A549 (cell line): ENCODE data around the gene CRACDL. TPM values are rescaled to one million over a fixed set of nuclear protein-coding genes. Genes with fewer than 3 reads are reported as not detected.

Source experiments
- ATAC-seq, 2 experiments: fragments of 200-7000 bp in 1 of 2; fragments of >200 bp in 1 of 2; cut with Nextera tagmentation in 1 of 2; cut with Tn5 transposase in 1 of 2; 3 replicates each; pipeline versions ENCODE4 v1.8.0 to v1.9.1; 2018 to 2020; ENCODE audit warnings: mild to moderate bottlenecking in 1 of 2, moderate library complexity in 1 of 2
- CTCF ChIA-PET: fragments of 300-600 bp; sonication (Branson Sonifier 250); formaldehyde crosslinking; extraction: SDS; loops from one replicate; lab custom pipeline; 2021; ENCODE audit warnings: antibody characterized with exemption, inconsistent platforms; lab: Yijun Ruan, JAX
- POLR2A ChIA-PET: fragments of 350-600 bp; formaldehyde crosslinking; extraction: SDS; loops from one replicate; lab custom pipeline; 2021; ENCODE audit warnings: antibody characterized with exemption, inconsistent platforms; lab: Yijun Ruan, JAX
- DNase-seq, 2 experiments: peaks; one replicate each; pipeline versions ENCODE4 v3.0.0 to v3.0.0-alpha.2; 2011 to 2016; ENCODE audit warnings: low read depth in 1 of 2, low spot score in 1 of 2
- FAIRE-seq: peaks from 2 replicates; lab custom pipeline; 2011; peaks lifted over from hg19 to GRCh38; lab: Jason Lieb, UNC
- H3K27ac ChIP-seq, 2 experiments: fragments of >200 bp; sonication (Bioruptor Twin); formaldehyde crosslinking; 3 replicates each; pipeline ENCODE4 v1.5.1; 2016 to 2017
- H3K4me1 ChIP-seq: fragments of >200 bp; sonication (Bioruptor Twin); formaldehyde crosslinking; 3 replicates; pipeline ENCODE4 v1.6.1; 2016
- H3K4me2 ChIP-seq: fragments of >200 bp; sonication (Bioruptor Twin); formaldehyde crosslinking; 3 replicates; pipeline ENCODE4 v1.6.1; 2016
- H3K4me3 ChIP-seq: fragments of >200 bp; sonication (Bioruptor Twin); formaldehyde crosslinking; 3 replicates; pipeline ENCODE4 v1.5.1; 2016
- H3K9me3 ChIP-seq: fragments of >200 bp; sonication (Bioruptor Twin); formaldehyde crosslinking; 3 replicates; pipeline ENCODE4 v1.6.1; 2016
- BHLHE40 ChIP-seq: IDR thresholded peaks from 2 replicates; pipeline ENCODE4 v1.6.1; 2012; ENCODE audit warnings: low read depth, low read length, inconsistent platforms
- CBX8 ChIP-seq: fragments of 200-600 bp; sonication (generic); IDR thresholded peaks from 2 replicates; pipeline ENCODE4 v1.6.1; 2016
- CHD4 ChIP-seq: fragments of 200-600 bp; sonication (generic); IDR thresholded peaks from 2 replicates; pipeline ENCODE4 v1.6.1; 2016; ENCODE audit warnings: antibody characterized with exemption, mild to moderate bottlenecking, borderline replicate concordance
- EHF ChIP-seq: fragments of 250-450 bp; sonication (Bioruptor Pico); IDR thresholded peaks from 2 replicates; pipeline ENCODE4 v1.5.0; 2020; ENCODE audit warnings: mild to moderate bottlenecking
- EHMT2 ChIP-seq: fragments of 200-600 bp; sonication (generic); IDR thresholded peaks from 2 replicates; pipeline ENCODE4 v1.6.1; 2016; ENCODE audit warnings: antibody characterized with exemption, low read depth, mild to moderate bottlenecking, moderate library complexity
- FOSB ChIP-seq: fragments of 250-450 bp; sonication (Bioruptor Pico); IDR thresholded peaks from 2 replicates; pipeline ENCODE4 v1.5.0; 2020; ENCODE audit warnings: mild to moderate bottlenecking, moderate library complexity
- FOSL2 ChIP-seq, 2 experiments: fragments of 450-650 bp in 1 of 2; fragments of >200 bp in 1 of 2; sonication (Bioruptor Twin) in 1 of 2; formaldehyde crosslinking; IDR thresholded peaks; 2 replicates each; pipeline versions ENCODE4 v1.5.0 to v1.6.1; 2016 to 2020; ENCODE audit warnings: mild to moderate bottlenecking in 1 of 2, moderate library complexity in 1 of 2
- HDAC2 ChIP-seq: fragments of 200-600 bp; sonication (generic); IDR thresholded peaks from 2 replicates; pipeline ENCODE4 v1.6.1; 2016
- HOXB13 ChIP-seq: fragments of 250-450 bp; sonication (Bioruptor Pico); IDR thresholded peaks from 2 replicates; pipeline ENCODE4 v1.5.0; 2020; ENCODE audit warnings: low read depth, mild to moderate bottlenecking, moderate library complexity
- HOXB5 ChIP-seq: fragments of 250-450 bp; sonication (Bioruptor Pico); IDR thresholded peaks from 2 replicates; pipeline ENCODE4 v1.5.0; 2020; ENCODE audit warnings: mild to moderate bottlenecking, moderate library complexity
- JUN ChIP-seq, 2 experiments: fragments of >200 bp; sonication (Bioruptor Twin); formaldehyde crosslinking; IDR thresholded peaks; 2 replicates in 1 of 2; 3 replicates in 1 of 2; pipeline ENCODE4 v1.6.1; 2016 to 2017
- KDM1A ChIP-seq: fragments of 200-600 bp; sonication (generic); IDR thresholded peaks from 2 replicates; pipeline ENCODE4 v1.6.1; 2016; ENCODE audit warnings: low read depth, mild to moderate bottlenecking
- KDM5A ChIP-seq: fragments of 200-600 bp; sonication (generic); IDR thresholded peaks from 2 replicates; pipeline ENCODE4 v1.6.1; 2016; ENCODE audit warnings: antibody characterized with exemption, mild to moderate bottlenecking
- MAFK ChIP-seq: fragments of 450-650 bp; IDR thresholded peaks from 2 replicates; pipeline ENCODE4 v1.6.1; 2014; ENCODE audit not compliant: partially characterized antibody
- MAX ChIP-seq: IDR thresholded peaks from 2 replicates; pipeline ENCODE4 v1.6.1; 2012
- MYC ChIP-seq: IDR thresholded peaks from 2 replicates; pipeline ENCODE4 v1.6.1; 2012; ENCODE audit warnings: mild to moderate bottlenecking, inconsistent platforms, low read length, improper control_type of control experiment, borderline replicate concordance
- NR3C1 ChIP-seq: fragments of >200 bp; sonication (Bioruptor Twin); formaldehyde crosslinking; IDR thresholded peaks from 3 replicates; pipeline ENCODE4 v1.6.1; 2017
- PHF8 ChIP-seq: fragments of 200-600 bp; sonication (generic); IDR thresholded peaks from 2 replicates; pipeline ENCODE4 v1.6.1; 2016; ENCODE audit warnings: low read depth, mild to moderate bottlenecking, antibody characterized with exemption, moderate library complexity, borderline replicate concordance
- POLR2AphosphoS2 ChIP-seq: conservative IDR thresholded peaks from 2 replicates; pipeline ENCODE4 v1.6.1; 2012; ENCODE audit warnings: low read length, improper control_type of control experiment, inconsistent platforms
- RAD21 ChIP-seq, 2 experiments: fragments of >200 bp in 1 of 2; sonication (Bioruptor Twin) in 1 of 2; formaldehyde crosslinking in 1 of 2; IDR thresholded peaks in 1 of 2; conservative IDR thresholded peaks in 1 of 2; 2 replicates in 1 of 2; 3 replicates in 1 of 2; pipeline ENCODE4 v1.6.1; 2012 to 2018; ENCODE audit warnings: inconsistent platforms in 1 of 2
- RCOR1 ChIP-seq: fragments of 150-350 bp; IDR thresholded peaks from 2 replicates; pipeline ENCODE4 v1.6.1; 2014; ENCODE audit warnings: antibody characterized with exemption, low read length, low read depth
- SREBF2 ChIP-seq: fragments of 450-650 bp; IDR thresholded peaks from 2 replicates; pipeline ENCODE4 v1.6.1; 2014; ENCODE audit warnings: mild to moderate bottlenecking, moderate library complexity
- ZNF302 ChIP-seq: fragments of 250-450 bp; sonication (Bioruptor Pico); IDR thresholded peaks from 2 replicates; pipeline ENCODE4 v1.9.0; 2021; ENCODE audit warnings: inconsistent platforms, mild to moderate bottlenecking, moderate library complexity
- WGBS: methylation state at CpG from one replicate; pipeline ENCODE4 v1.1.6; 2017; ENCODE audit errors: missing lambda C conversion rate; 5-methylcytosine and 5-hydroxymethylcytosine counted together
- polyA plus RNA-seq, 4 experiments: library from polyadenylated mRNA; depleted of rRNA in 3 of 4; stranded (reverse); fragments of >200 nt; fragmentation: RNase III in 1 of 4; extraction: RNeasy Plus Mini Kit Qiagen cat#74134 plus additional on column Dnase treatment in 1 of 4; gene quantifications; 2 replicates in 3 of 4; 3 replicates in 1 of 4; pipeline ENCODE4 v1.2.3, GENCODE V29; 2011 to 2017
- TF ChIP-seq, protein P1 (sequence below): fragments of 200-600 bp; sonication (generic); IDR thresholded peaks from 2 replicates; pipeline ENCODE4 v1.6.1; 2016; ENCODE audit warnings: antibody characterized with exemption, mild to moderate bottlenecking, moderate library complexity
- TF ChIP-seq, protein P2 (sequence below): fragments of 250-450 bp; sonication (Bioruptor Pico); IDR thresholded peaks from 2 replicates; pipeline ENCODE4 v1.5.0; 2020; ENCODE audit warnings: low read depth, mild to moderate bottlenecking, moderate library complexity

CRACDL gene
- polyA plus RNA-seq, 2 of the 4 experiments (the other 2 are of a cell fraction), result 0.21 to 0.36 TPM

DNA sequence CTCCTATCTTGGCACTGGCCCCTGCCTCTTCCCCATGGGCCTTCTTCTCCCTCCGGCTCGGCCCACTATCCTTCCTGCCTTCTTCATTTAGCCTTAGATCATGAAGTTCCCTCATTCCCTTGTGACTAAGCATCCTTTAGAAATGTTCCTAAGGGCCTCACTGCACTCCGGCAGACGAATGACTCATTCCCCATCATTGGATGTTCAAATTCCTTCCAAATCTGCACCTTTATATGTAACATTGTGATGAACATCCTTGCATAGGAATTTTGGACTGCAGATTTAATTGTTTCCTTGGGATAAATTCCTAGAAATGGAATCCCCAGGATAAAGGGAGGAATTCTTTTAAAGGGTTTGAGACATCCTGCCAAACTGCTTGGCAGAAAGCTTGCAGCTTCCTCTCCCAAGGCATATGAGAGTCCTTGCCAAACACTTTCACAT, 19.0 kb downstream of the CRACDL start:
- H3K4me2 ChIP-seq, result peak overlapping the region; percentile 51
- peak; percentile 51 to 70 for DNase-seq
- H3K27ac ChIP-seq, result peak overlapping the region; percentile 77 to 87
- no peak overlapping the region for H3K4me3 ChIP-seq
- WGBS, result 0% methylated on average over 4 of the region's 4 CpGs
- CTCF ChIA-PET, result no interaction called here
- POLR2A ChIA-PET, result no interaction called here
- H3K9me3 ChIP-seq, result peaks cover 2% of the 10 kb centered on the region; the same call in 1 of the 3 replicates
- TF ChIP-seq JUN (IDR thresholded peaks at IDR 0.05) (peak in 1 of 2 experiments; percentile 18; a peak in 1 of 5 replicates), MAFK (peak; percentile 17), ZNF302 (CRISPR knock-in tag) (no peak), FOSB (no peak), HOXB5 (CRISPR knock-in tag) (no peak), NR3C1 (no peak), HDAC2 (no peak), FOSL2 (IDR thresholded peaks at IDR 0.05) (peak; percentile 55), FOSL2 (CRISPR knock-in tag; IDR thresholded peaks at IDR 0.05) (peak; percentile 85)
- peak; percentile 60 to 75 for ATAC-seq
- peaks cover 52% of the 10 kb centered on the region for H3K4me1 ChIP-seq
- FAIRE-seq, result no peak

- DNase-seq (no peak), ATAC-seq (no peak), FAIRE-seq (no peak)
- WGBS, result 89% methylated on average over 9 of the region's 9 CpGs
- ChIA-PET CTCF (interaction anchor here (2.7 kb wide), 1 partner anchor 20 kb away, joined by 9 read pairs; the partner anchor contains the start of gene CRACDL), POLR2A (no interaction called here)
- H3K27ac ChIP-seq, result peak overlapping the region; percentile 77 to 87; a peak in 4 of 6 replicates
- no peak overlapping the region for H3K4me3 ChIP-seq
- peaks cover 63% of the 10 kb centered on the region for H3K4me1 ChIP-seq
- peaks cover 2% of the 10 kb centered on the region; the same call in 1 of the 3 replicates for H3K9me3 ChIP-seq
- no peak for TF ChIP-seq HOXB13
- no peak for TF ChIP-seq MAX
- no peak for TF ChIP-seq MYC
- no peak for TF ChIP-seq KDM1A
- no peak for TF ChIP-seq POLR2AphosphoS2
- no peak for TF ChIP-seq PHF8
- no peak for TF ChIP-seq RCOR1
- no peak for TF ChIP-seq BHLHE40
- no peak for TF ChIP-seq RAD21 (conservative IDR thresholded peaks at IDR 0.05 in 1 of 2, IDR thresholded peaks at IDR 0.05 in 1 of 2)
- TF ChIP-seq EHF, result no peak
- TF ChIP-seq, protein P1, sequence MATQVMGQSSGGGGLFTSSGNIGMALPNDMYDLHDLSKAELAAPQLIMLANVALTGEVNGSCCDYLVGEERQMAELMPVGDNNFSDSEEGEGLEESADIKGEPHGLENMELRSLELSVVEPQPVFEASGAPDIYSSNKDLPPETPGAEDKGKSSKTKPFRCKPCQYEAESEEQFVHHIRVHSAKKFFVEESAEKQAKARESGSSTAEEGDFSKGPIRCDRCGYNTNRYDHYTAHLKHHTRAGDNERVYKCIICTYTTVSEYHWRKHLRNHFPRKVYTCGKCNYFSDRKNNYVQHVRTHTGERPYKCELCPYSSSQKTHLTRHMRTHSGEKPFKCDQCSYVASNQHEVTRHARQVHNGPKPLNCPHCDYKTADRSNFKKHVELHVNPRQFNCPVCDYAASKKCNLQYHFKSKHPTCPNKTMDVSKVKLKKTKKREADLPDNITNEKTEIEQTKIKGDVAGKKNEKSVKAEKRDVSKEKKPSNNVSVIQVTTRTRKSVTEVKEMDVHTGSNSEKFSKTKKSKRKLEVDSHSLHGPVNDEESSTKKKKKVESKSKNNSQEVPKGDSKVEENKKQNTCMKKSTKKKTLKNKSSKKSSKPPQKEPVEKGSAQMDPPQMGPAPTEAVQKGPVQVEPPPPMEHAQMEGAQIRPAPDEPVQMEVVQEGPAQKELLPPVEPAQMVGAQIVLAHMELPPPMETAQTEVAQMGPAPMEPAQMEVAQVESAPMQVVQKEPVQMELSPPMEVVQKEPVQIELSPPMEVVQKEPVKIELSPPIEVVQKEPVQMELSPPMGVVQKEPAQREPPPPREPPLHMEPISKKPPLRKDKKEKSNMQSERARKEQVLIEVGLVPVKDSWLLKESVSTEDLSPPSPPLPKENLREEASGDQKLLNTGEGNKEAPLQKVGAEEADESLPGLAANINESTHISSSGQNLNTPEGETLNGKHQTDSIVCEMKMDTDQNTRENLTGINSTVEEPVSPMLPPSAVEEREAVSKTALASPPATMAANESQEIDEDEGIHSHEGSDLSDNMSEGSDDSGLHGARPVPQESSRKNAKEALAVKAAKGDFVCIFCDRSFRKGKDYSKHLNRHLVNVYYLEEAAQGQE, result no peak
- no peak for TF ChIP-seq KDM5A
- no peak for TF ChIP-seq JUN (IDR thresholded peaks at IDR 0.05)
- TF ChIP-seq CHD4, result no peak
- TF ChIP-seq, protein P2, sequence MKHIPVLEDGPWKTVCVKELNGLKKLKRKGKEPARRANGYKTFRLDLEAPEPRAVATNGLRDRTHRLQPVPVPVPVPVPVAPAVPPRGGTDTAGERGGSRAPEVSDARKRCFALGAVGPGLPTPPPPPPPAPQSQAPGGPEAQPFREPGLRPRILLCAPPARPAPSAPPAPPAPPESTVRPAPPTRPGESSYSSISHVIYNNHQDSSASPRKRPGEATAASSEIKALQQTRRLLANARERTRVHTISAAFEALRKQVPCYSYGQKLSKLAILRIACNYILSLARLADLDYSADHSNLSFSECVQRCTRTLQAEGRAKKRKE (CRISPR knock-in tag), result no peak
- TF ChIP-seq EHMT2, result no peak
- TF ChIP-seq CBX8, result no peak
- TF ChIP-seq SREBF2, result no peak
- H3K4me2 ChIP-seq, result no peak overlapping the region; the same call in 1 of the 3 replicates
Observed at GRCh38 chr2:98915751-98916358, 20.2 kb downstream of the CRACDL start.
